GM13977 (cell line): ENCODE data around the gene JPT2.
"Not testable (repeated sequence)": the region's sequence is repeated elsewhere in the genome, so short reads cannot be mapped to it uniquely, and the experiment has no call there.

Experiments
- DNase-seq: peaks from one replicate; pipeline ENCODE4 v3.0.0; 2012; ENCODE audit warnings: low spot score
- in situ Hi-C: fragments of 300-500 bp; cut with MboI; formaldehyde crosslinking; loops from one replicate; pipeline ENCODE4 v1.12.0; 2022; ENCODE audit warnings: low sequenced_read_pairs, low pct_unique_long_range_greater_than_20kb, mixed read lengths, inconsistent platforms; ENCODE audit not compliant: unreplicated experiment
- TF ChIP-seq, protein P1 (sequence below): IDR thresholded peaks from 2 replicates; pipeline ENCODE4 v1.5.1; 2012; ENCODE audit warnings: mild to moderate bottlenecking, control low read depth; ENCODE audit not compliant: insufficient read depth; ENCODE audit errors: extremely low read depth, missing control alignments

JPT2 gene

DNA sequence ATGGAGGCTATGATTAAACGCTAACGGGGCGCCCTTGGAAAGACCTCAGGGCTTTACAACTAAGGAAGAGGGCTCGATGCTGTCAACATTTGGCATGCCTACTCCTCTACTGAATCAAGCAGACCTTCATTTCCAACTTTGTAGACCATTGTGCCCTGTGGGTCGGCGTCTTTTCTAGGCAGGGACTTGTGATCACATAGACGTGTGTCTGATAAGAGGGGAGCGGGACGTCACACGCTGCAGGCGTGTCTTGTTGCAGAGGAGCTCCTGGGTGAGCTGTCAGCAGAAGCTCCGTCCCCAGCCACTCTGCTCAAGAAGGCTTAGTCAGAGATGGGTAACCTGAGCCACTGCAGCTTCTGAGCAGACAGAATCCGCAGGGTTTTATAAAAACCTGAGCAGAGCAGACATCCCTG lies 30.7 kb downstream of the JPT2 start:
- in situ Hi-C loops, result no loop called here
- no peak for DNase-seq
- TF ChIP-seq, protein P1, sequence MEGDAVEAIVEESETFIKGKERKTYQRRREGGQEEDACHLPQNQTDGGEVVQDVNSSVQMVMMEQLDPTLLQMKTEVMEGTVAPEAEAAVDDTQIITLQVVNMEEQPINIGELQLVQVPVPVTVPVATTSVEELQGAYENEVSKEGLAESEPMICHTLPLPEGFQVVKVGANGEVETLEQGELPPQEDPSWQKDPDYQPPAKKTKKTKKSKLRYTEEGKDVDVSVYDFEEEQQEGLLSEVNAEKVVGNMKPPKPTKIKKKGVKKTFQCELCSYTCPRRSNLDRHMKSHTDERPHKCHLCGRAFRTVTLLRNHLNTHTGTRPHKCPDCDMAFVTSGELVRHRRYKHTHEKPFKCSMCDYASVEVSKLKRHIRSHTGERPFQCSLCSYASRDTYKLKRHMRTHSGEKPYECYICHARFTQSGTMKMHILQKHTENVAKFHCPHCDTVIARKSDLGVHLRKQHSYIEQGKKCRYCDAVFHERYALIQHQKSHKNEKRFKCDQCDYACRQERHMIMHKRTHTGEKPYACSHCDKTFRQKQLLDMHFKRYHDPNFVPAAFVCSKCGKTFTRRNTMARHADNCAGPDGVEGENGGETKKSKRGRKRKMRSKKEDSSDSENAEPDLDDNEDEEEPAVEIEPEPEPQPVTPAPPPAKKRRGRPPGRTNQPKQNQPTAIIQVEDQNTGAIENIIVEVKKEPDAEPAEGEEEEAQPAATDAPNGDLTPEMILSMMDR, result no peak

DNA sequence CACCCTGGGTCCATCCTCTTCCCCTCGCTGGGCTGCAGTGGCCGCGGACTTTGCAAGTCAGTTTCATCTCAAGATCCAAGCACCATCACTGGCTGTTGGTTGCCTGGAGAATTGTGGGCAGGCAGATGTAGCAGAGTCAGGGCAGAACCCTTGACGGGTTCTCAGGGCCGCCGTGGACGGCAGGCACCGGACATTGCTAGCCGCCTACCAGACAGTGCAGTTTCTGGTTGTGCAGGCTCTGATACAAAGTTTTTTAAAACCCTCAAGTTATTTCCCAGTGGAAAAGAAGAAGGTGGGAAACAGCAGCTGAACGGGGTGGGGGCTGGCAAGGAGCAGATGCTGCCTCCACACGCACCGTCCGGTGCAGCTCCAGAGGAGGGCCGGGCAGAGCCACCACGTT lies 31.3 kb downstream of the JPT2 start:
- in situ Hi-C loops, result no loop called here
- no peak for DNase-seq
- TF ChIP-seq, protein P1, result no peak

DNA sequence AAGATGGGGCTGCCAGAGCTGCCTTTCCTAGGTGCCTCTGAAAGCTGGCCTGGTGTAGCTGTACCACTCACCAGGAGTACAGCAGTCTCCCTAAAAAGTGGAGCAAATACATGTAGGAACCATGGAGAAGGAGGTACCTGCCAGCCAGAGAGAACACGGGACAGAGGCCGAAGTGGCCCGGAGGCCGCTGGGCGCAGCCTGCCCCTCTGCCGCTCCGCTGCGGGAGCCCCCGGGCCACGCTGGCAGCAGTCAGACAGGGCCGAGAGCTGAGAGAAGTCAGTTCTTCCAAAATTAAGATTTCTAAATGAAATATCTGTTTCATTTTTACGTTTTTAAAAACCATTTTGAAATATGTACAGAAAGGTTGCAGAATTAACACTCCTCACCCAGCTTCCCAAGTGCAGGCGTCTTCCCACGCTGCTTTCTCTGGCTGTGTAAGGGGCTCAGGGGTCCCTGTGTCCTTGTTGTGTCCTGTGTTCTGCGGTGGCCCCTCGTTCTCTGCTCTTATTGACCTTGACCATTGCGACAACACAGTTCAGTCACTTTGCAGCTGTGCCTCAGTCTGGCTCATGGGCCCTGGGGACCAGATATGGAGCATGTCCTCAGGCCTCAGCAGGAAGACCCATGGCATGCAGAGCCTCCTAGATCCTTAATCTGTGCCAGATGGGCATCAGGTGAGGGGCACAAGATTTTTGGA lies 32.9 kb downstream of the JPT2 start:
- in situ Hi-C loops, result no loop called here
- TF ChIP-seq, protein P1, result no peak

DNA sequence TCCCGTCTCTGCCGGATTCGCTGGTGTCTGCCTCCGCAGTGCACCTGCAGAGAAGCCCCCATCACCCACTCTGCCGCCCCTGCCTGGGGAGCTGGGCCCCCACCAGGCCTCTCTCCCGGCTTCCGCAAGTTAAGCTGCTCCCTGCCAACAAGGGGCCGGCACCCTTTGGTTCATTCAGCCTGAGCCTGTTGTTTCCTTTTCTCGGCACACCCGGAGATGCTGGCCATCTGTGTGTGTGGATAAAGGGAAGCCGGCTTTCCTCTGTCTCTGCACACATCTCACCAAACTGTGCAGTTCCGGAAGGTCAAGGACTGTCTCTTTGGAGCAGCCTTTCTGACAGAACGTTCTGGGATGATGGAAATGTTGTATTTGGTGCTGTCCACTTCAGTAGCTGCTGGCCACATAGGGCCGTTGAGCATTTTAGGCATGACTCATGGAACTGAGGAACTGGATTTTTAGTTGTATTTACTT lies 34.7 kb downstream of the JPT2 start:
- in situ Hi-C loops, result no loop called here
- DNase-seq, result no peak
- TF ChIP-seq, protein P1, result no peak

More for the DNA sequence above, 32.9 kb downstream of the JPT2 start:
- DNase-seq, result no peak

DNA sequence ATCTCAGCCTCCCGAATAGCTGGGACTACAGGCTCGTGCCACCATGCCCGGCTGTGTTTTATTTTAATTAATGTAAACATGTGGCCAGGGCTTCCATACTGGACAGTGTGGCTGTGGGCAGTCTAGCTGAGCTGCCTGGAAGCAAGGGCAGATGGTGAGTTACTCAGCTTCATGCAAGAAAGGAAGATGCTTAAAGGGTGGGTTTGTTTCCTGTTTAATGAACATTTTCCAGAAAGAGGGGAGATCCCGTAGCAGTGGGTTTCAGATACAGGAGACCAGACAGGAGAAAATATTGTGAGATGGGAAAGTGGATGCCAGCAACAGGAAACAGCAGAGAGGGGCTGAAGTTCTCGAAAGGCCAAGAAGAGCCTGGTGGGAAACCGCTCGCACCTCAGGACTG lies 35.3 kb downstream of the JPT2 start:
- no peak for DNase-seq
- TF ChIP-seq, protein P1, result no peak
- in situ Hi-C loops, result no loop called here

DNA sequence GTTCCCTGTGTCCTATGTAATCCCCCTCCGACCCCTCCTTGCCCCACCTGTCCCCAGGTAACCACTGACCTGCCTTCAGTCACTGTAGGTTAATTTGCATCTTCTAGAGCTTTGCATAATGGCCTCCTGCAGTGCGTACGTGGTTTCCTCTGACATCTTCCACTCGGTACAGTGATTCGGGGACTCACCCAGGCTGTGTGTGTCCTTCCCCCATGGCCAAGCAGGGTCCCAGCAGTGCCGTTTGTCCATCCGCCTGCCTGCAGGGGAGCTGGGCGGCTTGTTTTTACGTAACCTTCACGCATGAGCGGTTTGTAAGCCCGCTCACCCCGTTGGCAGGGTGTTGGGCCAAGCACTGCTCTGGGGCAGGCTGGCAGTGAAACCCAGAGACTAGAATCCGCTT lies 35.9 kb downstream of the JPT2 start:
- DNase-seq, result peak; percentile 64
- in situ Hi-C loops, result no loop called here
- TF ChIP-seq, protein P1, result no peak

DNA sequence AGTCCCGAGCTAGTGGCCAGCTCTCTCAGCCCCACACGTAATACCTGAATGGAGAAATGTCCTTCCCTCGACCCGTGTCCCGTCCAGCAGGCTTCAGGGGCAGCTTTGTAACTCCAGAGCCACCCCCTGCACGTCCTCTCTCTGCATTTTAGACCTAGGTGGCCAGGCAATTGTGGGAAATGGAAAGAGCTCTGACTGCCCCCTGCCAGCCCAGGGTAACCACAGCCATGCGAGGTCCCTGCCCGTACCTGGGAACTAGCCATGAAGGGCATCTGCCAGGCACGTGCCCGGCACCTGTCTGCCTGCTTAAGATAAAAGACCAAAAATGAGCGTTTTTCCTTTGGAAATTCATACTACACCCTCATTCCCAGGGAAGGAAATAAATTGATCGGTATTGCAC lies 37.1 kb downstream of the JPT2 start:
- no peak for DNase-seq
- TF ChIP-seq, protein P1, result no peak
- in situ Hi-C loops, result no loop called here

DNA sequence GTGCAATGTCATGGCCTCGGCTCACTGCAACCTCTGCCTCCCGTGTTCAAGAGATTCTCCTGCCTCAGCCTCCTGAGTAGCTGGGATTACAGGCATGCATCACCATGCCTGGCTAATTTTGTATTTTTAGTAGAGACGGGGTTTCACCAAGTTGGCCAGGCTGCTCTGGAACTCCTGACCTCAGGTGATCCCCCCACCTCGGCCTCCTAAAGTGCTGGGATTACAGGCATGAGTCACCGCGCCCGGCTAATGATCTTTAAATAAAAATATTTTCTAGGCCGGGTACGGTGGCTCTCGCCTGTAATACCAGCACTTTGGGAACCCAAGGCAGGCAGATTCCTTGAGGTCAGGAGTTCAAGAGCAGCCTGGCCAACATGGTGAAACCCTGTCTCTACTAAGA lies 40.2 kb downstream of the JPT2 start:
- in situ Hi-C loops, result not testable (repeated sequence)

DNA sequence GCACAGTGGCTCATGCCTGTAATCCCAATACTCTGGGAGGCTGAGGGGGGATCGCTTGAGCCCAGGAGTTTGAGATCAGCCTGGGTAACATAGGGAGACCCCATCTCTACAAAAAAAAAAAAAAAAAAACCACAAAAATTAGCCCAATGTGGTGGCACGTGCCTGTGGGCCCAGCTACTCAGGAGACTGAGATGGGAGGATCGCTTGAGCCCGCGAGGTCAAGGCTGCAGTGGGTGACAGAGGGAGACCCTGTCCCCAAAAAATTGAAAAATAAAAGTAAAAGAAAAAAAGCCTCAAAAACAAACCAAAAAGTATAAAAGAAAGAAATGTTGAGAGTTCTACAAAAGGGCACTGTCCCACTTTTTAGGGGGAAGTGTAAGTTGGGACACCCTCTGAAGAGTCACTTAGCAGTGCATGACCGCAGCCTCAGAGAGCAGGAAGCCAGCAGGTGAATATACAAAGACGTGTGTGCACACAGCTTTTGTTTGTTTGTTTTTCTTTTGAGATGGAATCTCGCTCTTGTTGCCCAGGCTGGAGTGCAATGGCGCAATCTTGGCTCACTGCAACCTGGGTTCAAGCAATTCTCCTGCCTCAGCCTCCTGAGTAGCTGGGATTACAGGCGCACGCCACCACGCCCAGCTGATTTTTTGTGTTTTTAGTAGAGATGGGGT lies 41.6 kb downstream of the JPT2 start:
- DNase-seq, in situ Hi-C loops: not testable (repeated sequence)

More for the DNA sequence above, 40.2 kb downstream of the JPT2 start:
- not testable (repeated sequence) for DNase-seq
